DOHH2 (cell line): Measurements from ENCODE around the gene SMIM9.

Source experiments
- H3F3A ChIP-seq: fragments of 200-600 bp; sonication (generic), shearing (Covaris generic); 2 replicates; pipeline ENCODE4 v1.6.0; 2016; ENCODE audit warnings: antibody characterized with exemption, mild to moderate bottlenecking; ENCODE audit not compliant: control insufficient read depth, insufficient read depth
- H3K27ac ChIP-seq: fragments of 200-600 bp; sonication (generic); 2 replicates; pipeline ENCODE4 v1.5.1; 2014; ENCODE audit warnings: low read depth, mild to moderate bottlenecking, low read length, moderate library complexity
- H3K27me3 ChIP-seq: fragments of 200-600 bp; sonication (generic); 2 replicates; pipeline ENCODE4 v1.6.1; 2014; ENCODE audit warnings: mild to moderate bottlenecking, low read length, mixed read lengths; ENCODE audit not compliant: control insufficient read depth
- H3K36me3 ChIP-seq: fragments of 200-600 bp; sonication (generic); 2 replicates; pipeline ENCODE4 v1.6.1; 2014; ENCODE audit warnings: mild to moderate bottlenecking, low read length, moderate library complexity, mixed read lengths; ENCODE audit not compliant: control insufficient read depth
- H3K4me1 ChIP-seq: fragments of 200-600 bp; sonication (generic); 2 replicates; pipeline ENCODE4 v1.6.1; 2014; ENCODE audit warnings: mild to moderate bottlenecking, low read length, mixed read lengths; ENCODE audit not compliant: control insufficient read depth
- H3K4me2 ChIP-seq: fragments of 200-600 bp; sonication (generic); 2 replicates; pipeline ENCODE4 v1.6.0; 2014; ENCODE audit warnings: mild to moderate bottlenecking, low read length, moderate library complexity
- H3K4me3 ChIP-seq: fragments of 200-600 bp; sonication (generic); 2 replicates; pipeline ENCODE4 v1.5.1; 2014; ENCODE audit warnings: mild to moderate bottlenecking, low read length, mixed read lengths
- H3K79me2 ChIP-seq: fragments of 200-600 bp; sonication (generic); 2 replicates; pipeline ENCODE4 v1.6.1; 2014; ENCODE audit warnings: mild to moderate bottlenecking, low read length, mixed read lengths; ENCODE audit not compliant: control insufficient read depth
- H3K9me2 ChIP-seq: fragments of 200-600 bp; sonication (generic); replicated peaks from 2 replicates; pipeline ENCODE4 v1.6.1; 2014; ENCODE audit warnings: mild to moderate bottlenecking, low read length, mixed read lengths; ENCODE audit not compliant: control insufficient read depth
- H3K9me3 ChIP-seq: fragments of 200-600 bp; sonication (generic); 2 replicates; pipeline ENCODE4 v1.6.1; 2014; ENCODE audit warnings: antibody characterized with exemption, low read length, mixed read lengths; ENCODE audit not compliant: control insufficient read depth, insufficient read depth
- H4K20me1 ChIP-seq: fragments of 200-600 bp; sonication (generic); 2 replicates; pipeline ENCODE4 v1.6.0; 2014; ENCODE audit warnings: low read depth, mild to moderate bottlenecking, antibody characterized with exemption, low read length, moderate library complexity; ENCODE audit not compliant: control insufficient read depth, insufficient read depth
- EZH2phosphoT487 ChIP-seq: fragments of 200-600 bp; sonication (generic); IDR thresholded peaks from 2 replicates; pipeline ENCODE4 v1.6.1; 2017; ENCODE audit warnings: borderline replicate concordance, mild to moderate bottlenecking, antibody characterized with exemption, low read length, moderate library complexity, mixed read lengths
- TF ChIP-seq, protein P1 (sequence below): fragments of 200-600 bp; sonication (generic); IDR thresholded peaks from one replicate; pipeline ENCODE4 v1.5.1; 2014; ENCODE audit warnings: antibody characterized with exemption, mild to moderate bottlenecking, low read depth, low read length; ENCODE audit not compliant: poor library complexity, severe bottlenecking

The SMIM9 gene

DNA sequence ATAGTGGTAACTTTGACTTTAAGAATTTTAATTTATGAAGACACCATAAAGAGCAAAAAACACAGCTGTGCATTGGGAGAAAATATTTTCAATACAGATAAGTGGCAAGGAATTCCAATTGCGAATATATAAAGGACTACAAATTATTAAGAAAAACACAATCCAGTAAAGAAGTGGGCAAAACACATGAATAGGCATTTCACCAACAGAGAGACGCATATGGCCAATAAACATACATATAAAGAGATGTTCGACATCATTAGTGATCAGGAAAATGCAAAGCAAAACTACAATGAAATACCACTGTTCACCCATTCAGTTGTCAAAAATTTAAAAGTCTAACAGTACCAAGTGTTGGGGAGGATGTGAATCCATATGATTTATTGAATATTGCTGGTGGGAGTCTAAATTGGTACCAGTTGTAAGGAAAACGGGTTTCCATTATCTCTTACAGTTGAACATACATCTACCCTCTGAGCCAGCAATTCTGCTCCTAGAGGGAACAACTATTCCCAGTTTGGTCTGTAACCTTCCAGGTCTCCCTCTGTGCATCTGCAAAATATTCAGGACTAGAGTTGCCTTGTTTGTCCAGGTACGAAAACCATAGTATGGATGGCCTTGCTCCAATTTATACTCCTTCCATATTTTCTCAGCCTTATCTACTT lies 27.5 kb downstream of the SMIM9 start:
- Histone ChIP-seq H3K4me3 (no peak overlapping the region), H3K36me3 (no peaks in the 10 kb centered on the region), H3K27me3 (peaks cover 3% of the 10 kb centered on the region; the same call in 1 of the 2 replicates), H3K9me2 (no peaks in the 10 kb centered on the region), H4K20me1 (no peaks in the 10 kb centered on the region), H3K27ac (no peak overlapping the region), H3K4me2 (no peak overlapping the region), H3K79me2 (no peaks in the 10 kb centered on the region), H3K4me1 (peaks cover 5% of the 10 kb centered on the region; the same call in 1 of the 2 replicates), H3K9me3 (no peaks in the 10 kb centered on the region), H3F3A (no peaks in the 10 kb centered on the region)
- TF ChIP-seq EZH2phosphoT487: no peak
- TF ChIP-seq, protein P1, sequence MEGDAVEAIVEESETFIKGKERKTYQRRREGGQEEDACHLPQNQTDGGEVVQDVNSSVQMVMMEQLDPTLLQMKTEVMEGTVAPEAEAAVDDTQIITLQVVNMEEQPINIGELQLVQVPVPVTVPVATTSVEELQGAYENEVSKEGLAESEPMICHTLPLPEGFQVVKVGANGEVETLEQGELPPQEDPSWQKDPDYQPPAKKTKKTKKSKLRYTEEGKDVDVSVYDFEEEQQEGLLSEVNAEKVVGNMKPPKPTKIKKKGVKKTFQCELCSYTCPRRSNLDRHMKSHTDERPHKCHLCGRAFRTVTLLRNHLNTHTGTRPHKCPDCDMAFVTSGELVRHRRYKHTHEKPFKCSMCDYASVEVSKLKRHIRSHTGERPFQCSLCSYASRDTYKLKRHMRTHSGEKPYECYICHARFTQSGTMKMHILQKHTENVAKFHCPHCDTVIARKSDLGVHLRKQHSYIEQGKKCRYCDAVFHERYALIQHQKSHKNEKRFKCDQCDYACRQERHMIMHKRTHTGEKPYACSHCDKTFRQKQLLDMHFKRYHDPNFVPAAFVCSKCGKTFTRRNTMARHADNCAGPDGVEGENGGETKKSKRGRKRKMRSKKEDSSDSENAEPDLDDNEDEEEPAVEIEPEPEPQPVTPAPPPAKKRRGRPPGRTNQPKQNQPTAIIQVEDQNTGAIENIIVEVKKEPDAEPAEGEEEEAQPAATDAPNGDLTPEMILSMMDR: no peak

DNA sequence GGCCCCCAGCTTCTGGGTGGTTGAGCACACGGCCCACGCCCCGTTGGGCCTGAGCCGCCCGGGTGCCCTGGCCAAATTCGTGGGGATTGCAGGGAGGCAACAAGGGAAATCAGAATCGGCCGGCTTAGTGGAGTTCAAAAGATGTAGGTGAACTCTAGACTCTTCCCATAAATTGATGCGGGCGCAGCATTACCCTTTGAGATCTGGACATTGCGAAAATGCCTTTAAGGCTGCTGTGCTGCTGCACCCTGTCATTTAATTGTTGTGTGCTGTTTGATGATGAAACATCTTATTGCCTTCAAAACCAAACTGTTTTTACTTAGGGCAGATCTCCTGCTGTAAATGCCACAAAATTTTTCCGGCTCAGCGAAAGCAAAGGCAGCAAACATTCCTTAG lies 28.8 kb downstream of the SMIM9 start:
- Histone ChIP-seq H3K4me1 (peaks cover 7% of the 10 kb centered on the region; the same call in 1 of the 2 replicates), H3K79me2 (no peaks in the 10 kb centered on the region), H3K4me3 (peak overlapping the region; percentile 63), H3K27me3 (peaks cover 3% of the 10 kb centered on the region; the same call in 1 of the 2 replicates), H4K20me1 (no peaks in the 10 kb centered on the region), H3K4me2 (peak overlapping the region; percentile 68), H3K36me3 (no peaks in the 10 kb centered on the region), H3K9me2 (no peaks in the 10 kb centered on the region), H3F3A (no peaks in the 10 kb centered on the region), H3K9me3 (no peaks in the 10 kb centered on the region), H3K27ac (no peak overlapping the region)
- TF ChIP-seq, protein P1: no peak
- TF ChIP-seq EZH2phosphoT487: no peak

DNA sequence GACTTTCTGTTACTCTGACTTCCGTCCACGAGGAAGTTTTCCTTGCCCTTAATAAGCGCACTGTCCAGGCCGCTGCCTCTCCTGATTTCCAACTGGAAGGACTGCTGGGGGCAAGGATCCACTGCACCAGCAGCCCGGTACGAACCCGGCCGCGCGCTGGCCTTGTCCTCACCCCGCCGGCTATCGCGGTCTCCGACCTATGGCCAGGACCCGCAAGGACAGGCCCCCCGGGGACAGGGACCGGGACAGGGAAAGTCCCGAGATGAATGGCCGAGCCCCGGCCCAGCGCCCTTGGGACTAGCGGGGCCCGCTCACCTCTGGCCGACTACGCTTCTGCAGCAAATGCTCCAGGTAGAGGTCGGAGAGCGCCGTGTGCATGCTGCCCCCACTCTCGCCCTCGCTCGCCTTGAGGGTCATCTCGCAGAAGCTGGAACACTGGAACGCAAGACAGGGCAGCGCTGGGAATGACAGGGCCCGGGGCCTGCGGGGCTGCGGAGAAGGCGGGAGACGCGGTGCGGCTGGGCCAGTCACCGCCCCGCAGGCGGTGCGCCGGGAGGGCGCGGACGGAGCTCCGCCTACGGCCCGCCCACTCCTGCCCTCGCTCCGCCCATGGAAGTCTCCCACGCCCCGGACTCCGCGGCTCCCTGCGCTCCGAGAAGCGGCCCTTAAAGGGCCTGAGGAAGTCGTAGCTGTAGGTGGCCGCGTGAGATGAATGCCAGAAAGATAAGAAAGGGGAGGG lies 29.3 kb downstream of the SMIM9 start, which contains the start of gene MPP1:
MPP1 (minus strand) TSS at position 529 of the 739 bp plus-strand sequence; CDS start at position 417, 112 bp downstream.
- H3K9me2 ChIP-seq: no peaks in the 10 kb centered on the region

More for the DNA sequence above, 29.3 kb downstream of the SMIM9 start, which contains the start of gene MPP1:
- no peaks in the 10 kb centered on the region for H3K36me3 ChIP-seq
- H3K4me3 ChIP-seq: peak within 1 kb of the TSS; percentile 63
- H3K27ac ChIP-seq: no peak within 1 kb of the TSS
- TF ChIP-seq EZH2phosphoT487: no peak
- H4K20me1 ChIP-seq: no peaks in the 10 kb centered on the region
- no peaks in the 10 kb centered on the region for H3K79me2 ChIP-seq
- H3K9me3 ChIP-seq: no peaks in the 10 kb centered on the region
- no peaks in the 10 kb centered on the region for H3F3A ChIP-seq
- H3K27me3 ChIP-seq: peaks cover 3% of the 10 kb centered on the region; the same call in 1 of the 2 replicates
- peaks cover 9% of the 10 kb centered on the region; the same call in 1 of the 2 replicates for H3K4me1 ChIP-seq
- H3K4me2 ChIP-seq: peak within 1 kb of the TSS; percentile 68
